Bronchial epithelial cell (primary cell): ENCODE measurements around the gene ZNF621. TPM values are rescaled to one million over a fixed set of nuclear protein-coding genes. Genes with fewer than 3 reads are reported as not detected.

Experiments used
- DNase-seq: peaks from one replicate; pipeline ENCODE4 v3.0.0-alpha.2; 2010; ENCODE audit warnings: low read depth
- FAIRE-seq: peaks from 2 replicates; lab custom pipeline; 2011; peaks lifted over from hg19 to GRCh38; lab: Jason Lieb, UNC
- H3K27me3 ChIP-seq: 2 replicates; pipeline ENCODE4 v1.5.1; 2011; ENCODE audit warnings: low read length; ENCODE audit not compliant: control insufficient read depth, insufficient read depth
- H3K36me3 ChIP-seq: 2 replicates; pipeline ENCODE4 v1.5.1; 2011; ENCODE audit warnings: low read length; ENCODE audit not compliant: control insufficient read depth, insufficient read depth
- H3K4me3 ChIP-seq: 2 replicates; pipeline ENCODE4 v1.5.1; 2011; ENCODE audit warnings: mild to moderate bottlenecking, low read depth, low read length, control low read depth
- CTCF ChIP-seq: IDR thresholded peaks from 2 replicates; pipeline ENCODE4 v1.5.1; 2011; ENCODE audit warnings: mild to moderate bottlenecking, moderate library complexity, low read length, control low read depth, inconsistent platforms; ENCODE audit not compliant: insufficient read depth, severe bottlenecking
- total RNA-seq: library from RNA; depleted of rRNA; stranded (reverse); fragments of >200 nt; gene quantifications from 2 replicates; pipeline ENCODE4 v1.2.1, GENCODE V29; 2014

ZNF621 gene
- total RNA-seq, 1 donor from 2014 or later, result 14.5 TPM

- TF ChIP-seq CTCF, result no peak
- Histone ChIP-seq H3K27me3 (no peaks in the 10 kb centered on the region), H3K4me3 (no peak overlapping the region), H3K36me3 (no peaks in the 10 kb centered on the region)
- FAIRE-seq (no peak), DNase-seq (no peak)
Measured at GRCh38 chr3:40582401-40583027, 57.8 kb downstream of the ZNF621 start.

- DNase-seq (no peak), FAIRE-seq (no peak)
- Histone ChIP-seq H3K4me3 (no peak overlapping the region), H3K36me3 (no peaks in the 10 kb centered on the region), H3K27me3 (no peaks in the 10 kb centered on the region)
- TF ChIP-seq CTCF, result no peak
Measured at GRCh38 chr3:40583691-40584090, 58.9 kb downstream of the ZNF621 start.

GRCh38 chr3:40584625-40585189, 59.9 kb downstream of the ZNF621 start:
- H3K4me3 ChIP-seq, result no peak overlapping the region
- DNase-seq, result peak; percentile 44
- H3K27me3 ChIP-seq, result no peaks in the 10 kb centered on the region
- TF ChIP-seq CTCF, result peak; percentile 99
- no peaks in the 10 kb centered on the region for H3K36me3 ChIP-seq
- no peak for FAIRE-seq

- Histone ChIP-seq H3K36me3 (no peaks in the 10 kb centered on the region), H3K4me3 (no peak overlapping the region), H3K27me3 (no peaks in the 10 kb centered on the region)
- DNase-seq, result no peak
- FAIRE-seq, result peak; percentile 18
- no peak for TF ChIP-seq CTCF
Measured at GRCh38 chr3:40585381-40586016, 60.7 kb downstream of the ZNF621 start.

- Histone ChIP-seq H3K4me3 (no peak overlapping the region), H3K36me3 (no peaks in the 10 kb centered on the region), H3K27me3 (no peaks in the 10 kb centered on the region)
- DNase-seq (no peak), FAIRE-seq (no peak)
- TF ChIP-seq CTCF, result no peak
Measured at GRCh38 chr3:40586901-40587300, 62.1 kb downstream of the ZNF621 start.
